ENCODE measurements around the gene DPYD. TPM values are rescaled to one million over a fixed set of nuclear protein-coding genes. Genes with fewer than 3 reads are reported as not detected.

Gene DPYD
- total RNA-seq, 1 donor from 2014 or later = 30.1 TPM

DNA sequence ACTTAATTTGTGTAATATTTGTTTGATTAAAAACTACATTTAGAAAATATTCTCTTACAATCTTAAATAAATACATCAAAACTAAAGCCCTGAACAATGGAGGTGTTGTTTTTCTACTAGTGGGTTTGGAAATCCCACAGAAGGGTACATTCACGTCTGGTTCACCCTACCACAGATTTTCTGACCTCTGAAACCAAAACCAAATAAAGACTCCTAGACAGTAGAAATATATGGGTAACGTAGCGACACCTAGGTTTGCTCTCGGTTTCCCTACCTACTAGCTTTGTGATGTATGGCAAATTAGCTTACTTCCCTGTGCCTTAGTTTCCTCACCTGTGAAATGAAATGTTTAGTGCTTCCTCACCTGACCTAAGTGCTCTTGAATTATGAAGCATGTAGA lies 312.6 kb downstream of the DPYD start:
- no peak for DNase-seq

DNA sequence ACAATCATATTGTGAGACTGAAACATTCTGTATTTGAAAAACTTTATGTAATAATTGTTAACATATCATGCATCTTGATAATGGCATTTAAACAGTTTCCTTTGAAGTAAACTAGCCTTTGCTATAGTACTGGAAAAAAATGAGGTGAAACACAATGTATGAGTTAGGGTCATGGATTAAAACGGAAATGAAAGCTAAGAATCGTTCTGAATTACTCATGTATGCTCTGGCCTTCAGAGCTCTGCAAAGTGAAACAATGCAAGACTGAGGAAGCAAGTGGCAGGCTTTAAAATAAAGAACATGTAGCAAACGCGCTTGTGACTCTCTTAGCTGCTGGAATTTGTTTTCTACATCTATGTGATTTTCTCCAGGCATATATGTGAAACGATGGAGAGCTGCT lies 317.1 kb downstream of the DPYD start:
- DNase-seq = peak; percentile 9

DNA sequence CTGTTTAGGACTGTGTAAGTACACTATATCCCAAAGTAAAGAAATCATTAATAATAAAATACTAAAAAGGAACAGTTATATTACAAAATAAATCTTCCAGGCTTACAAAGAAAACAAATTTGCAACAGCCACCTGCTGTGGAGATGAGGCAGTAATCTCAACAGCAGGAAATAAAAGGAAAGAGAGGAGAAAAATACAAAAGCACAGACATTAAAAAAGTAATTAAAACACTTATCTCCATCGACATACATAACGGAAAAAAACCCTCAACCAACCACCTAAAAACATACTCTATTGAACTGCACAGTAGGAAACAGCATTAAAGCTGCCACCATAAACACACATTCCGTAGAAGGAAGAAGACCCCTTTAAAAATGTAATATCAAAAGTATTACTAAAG lies 317.6 kb downstream of the DPYD start:
- DNase-seq = no peak

DNA sequence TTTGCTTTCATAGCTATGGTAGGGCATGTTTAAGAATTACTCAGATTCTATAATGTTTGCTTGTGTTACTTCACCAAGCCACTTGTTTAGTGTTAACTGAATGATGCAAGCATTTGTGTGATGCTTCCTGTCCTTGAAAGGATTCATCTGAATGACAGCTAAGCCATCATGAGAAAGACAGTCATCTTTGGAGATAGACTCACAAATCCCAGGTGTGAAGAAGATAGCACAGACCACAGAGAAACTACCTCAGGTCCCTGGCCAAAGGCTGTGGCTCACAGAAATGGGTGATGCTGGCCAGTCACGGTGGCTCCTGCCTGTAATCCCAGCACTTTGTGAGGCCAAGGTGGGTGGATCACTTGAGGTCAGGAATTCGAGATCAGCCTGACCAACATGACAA lies 321.4 kb downstream of the DPYD start:
- no peak for DNase-seq

DNA sequence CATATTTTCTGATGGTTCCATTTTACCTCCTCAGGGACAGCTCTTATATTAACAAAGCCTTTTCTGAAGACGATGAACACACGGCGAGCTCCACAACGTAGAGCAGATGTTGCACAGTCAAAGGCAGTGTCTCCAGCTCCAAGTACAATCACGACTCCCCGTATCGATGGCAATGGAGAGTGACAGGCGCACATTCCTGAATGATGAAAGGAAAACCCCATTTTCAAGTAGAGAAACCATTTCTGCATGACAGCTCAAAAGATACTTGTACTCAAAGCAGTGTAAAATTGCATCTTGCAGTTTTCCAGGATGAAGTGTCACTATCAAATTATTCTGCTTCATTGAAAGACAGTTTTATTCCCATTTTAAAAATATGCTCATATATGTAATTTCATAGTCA lies 327.6 kb downstream of the DPYD start:
- no peak for DNase-seq

DNA sequence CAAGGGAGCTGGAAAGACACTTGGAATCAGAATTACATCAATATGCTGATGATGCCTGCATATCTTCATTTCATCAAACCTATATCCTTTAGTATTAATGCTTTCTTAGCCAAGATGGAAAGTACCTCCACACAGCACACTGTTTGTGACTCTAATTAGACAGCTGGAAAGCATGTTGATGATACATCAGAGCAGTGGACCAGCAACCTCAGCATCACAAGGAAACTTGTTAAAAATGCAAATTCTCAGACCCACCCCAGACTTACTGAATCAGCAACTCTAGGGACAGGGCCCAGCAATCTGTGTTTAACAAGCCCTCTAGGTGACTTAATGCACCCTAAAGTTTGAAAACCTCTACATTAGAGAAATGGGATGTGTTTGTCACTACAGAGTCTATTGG lies 332.1 kb downstream of the DPYD start:
- no peak for DNase-seq

DNA sequence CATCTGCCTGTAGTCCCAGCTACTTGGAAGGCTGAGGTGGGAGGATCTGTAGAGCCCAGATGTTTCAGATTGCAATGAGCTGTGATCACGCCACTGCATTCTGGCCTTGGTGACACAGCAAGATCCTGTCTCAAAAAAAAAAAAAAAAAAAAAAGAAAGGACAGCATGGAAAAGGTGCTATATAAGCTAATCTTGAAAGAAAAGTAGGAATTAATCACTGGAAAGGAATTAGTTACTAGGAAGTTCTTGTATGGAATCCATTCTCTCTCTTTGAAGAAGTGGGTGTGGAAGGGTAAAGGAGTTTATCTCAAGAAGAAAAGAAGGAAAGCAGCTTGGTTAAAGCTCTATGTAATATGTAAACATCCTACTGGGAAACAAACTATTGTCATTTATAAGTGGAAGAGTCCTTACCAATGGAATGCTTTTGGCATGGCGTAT lies 339.2 kb downstream of the DPYD start:
- DNase-seq = no peak

DNA sequence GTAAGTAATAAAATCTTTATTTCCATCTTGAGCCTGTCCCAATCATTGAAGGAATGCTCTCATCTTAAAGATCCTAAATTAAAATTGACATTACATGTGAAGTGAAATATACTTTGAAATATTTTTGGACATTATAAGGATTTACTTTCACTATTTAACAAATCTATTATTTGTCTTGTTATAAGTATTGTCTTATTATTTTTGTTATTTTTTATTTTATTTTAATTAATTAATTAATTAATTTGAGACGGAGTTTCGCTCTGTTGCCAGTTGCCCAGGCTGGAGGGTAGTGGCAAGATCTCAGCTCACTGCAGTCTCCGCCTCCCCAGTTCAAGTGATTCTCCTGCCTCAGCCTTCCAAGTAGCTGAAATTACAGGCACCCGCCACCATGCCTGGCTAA lies 343.2 kb downstream of the DPYD start:
- no peak for DNase-seq

DNA sequence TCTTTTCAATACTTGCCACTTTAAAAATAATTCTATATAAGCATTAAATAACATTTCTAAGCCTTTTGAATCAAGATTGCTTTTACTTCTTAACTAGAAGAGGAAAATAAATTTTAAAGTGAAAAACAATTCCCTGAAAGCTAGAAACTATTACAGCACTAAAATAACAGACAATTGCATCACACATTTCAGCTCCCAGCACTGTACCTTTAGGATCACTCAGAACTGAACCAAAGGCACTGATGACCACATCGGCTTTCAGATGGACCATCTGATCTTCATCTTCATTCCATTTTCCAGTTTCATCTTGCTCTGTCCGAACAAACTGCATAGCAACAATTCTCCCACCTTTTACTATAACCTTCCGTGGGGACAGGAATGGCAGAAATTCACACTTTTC lies 347.3 kb downstream of the DPYD start:
- DNase-seq = no peak

DNA sequence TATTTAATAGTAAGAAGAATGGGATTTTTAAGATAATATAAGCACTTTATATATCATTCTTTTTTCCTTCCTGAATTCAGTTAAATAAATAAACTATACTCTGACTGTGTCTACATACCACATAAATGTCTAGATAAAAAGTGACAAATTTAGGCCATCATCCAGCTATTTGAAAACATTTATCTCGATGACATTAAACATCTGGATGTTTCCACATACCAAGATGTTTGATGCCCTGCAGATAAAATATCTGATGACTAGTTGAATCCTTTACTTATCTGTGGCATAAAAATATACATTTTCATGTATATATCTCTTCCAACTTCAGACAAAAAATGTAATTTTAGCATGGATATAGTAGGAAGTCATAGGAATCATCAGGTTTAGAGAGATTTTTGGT lies 348.3 kb downstream of the DPYD start:
- no peak for DNase-seq

DNA sequence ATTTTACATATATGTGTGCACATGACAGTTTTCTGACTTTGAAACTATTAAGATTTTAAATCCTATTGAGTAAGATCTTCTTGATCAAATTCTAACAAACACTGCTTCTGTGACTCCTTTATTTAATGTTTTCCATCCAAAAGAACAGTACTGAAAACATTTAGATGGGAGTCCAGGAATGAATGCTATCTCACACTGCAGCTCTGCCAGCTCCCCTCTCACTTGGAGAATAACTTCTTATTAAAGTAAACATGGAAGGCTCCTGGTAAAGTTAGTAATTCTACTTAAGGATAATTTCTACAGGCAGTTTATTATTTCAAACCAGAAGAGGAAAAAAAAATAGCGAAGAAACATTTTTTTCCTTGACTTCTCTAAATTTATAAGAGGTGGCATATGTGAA lies 349.1 kb downstream of the DPYD start:
- DNase-seq = no peak

DNA sequence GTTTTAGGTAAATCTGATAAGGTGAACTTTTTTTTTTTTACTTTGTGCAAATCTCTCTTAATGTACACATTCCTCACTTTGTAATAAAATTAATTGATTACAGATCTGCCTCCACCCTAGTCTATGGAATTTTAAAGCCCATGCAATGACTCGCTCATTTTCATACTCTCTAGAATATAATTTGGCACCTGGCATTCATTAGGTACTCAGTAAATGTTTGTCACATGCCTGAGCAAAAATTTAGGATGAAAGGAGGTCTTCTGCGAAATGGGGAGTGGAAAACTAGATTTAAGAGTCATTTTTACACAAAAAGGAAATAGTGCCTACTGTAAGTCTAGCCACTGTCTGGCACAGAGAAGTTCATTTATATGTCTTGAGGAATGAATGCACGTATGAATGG lies 350.1 kb downstream of the DPYD start:
- no peak for DNase-seq

DNA sequence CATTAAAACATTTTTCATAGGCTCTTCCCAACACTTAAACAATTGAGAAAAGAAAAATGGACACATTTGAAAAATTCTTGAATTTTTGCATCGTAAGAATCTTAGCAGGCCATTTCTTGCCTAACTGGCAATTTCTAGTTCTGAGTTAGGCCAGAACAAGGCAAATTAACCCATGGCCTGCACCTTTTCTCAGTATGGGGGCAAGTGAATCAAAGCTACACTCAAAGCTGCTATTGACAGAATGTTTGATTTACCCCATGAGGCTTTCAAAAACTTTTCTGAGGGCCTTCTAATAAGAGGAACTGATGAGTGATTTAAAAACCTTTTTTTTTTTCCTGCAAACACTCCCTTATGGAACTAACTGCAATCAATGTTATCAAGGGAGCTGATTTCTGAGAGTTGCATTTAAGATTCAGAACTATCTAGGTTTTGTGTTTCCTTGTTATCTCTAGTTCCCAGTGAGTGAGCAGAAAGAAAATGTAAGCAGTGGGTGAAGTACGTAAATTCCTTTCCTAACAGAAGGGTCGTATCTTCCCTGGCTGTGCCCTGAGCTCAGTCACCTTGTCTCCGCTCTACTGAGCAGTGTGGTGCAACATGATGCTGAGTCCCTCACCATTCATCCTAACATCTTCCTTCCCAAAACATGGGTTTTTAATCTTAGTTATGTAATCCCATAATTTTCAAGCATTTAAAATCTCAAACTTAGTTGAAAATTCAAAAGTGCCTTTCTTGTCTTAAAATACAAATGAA lies 353.7 kb downstream of the DPYD start:
- no peak for DNase-seq

DNA sequence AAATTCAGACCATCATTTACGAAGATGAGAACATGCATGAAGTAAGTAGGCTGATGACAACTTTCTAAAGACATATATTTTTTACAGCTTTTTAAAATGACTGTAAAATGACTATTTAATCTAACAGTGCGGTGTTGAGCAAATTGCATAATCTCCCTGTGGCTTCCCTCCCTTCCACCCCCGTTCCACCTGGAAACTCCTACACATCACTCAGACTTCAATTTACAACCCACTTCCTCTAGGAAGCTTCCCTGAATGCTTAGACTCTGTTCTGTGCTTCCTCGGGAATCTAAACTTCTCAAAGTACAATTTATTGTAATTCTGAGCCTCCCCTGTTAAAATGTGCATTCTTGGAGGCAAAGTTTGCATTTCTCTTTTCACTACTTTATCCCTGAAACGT lies 354.9 kb downstream of the DPYD start:
- DNase-seq = no peak

DNA sequence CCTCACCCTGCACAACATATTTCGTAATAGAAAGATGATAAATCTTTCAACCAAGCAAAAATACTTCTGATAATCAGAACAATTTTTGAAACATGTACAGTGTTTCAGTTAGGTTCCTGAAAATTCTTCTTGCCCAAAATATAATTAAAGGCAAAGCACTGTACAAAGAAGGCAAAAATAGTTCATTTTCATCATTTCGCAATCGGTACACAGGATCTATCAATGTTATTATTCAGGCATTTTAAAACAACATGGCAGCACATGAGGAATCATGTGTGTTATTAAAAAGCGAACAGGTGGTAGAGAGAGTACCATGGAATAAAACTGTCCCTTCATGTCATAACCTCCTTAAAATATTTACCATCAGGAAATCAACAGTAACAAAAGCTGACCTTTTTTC lies 356.9 kb downstream of the DPYD start:
- no peak for DNase-seq

DNA sequence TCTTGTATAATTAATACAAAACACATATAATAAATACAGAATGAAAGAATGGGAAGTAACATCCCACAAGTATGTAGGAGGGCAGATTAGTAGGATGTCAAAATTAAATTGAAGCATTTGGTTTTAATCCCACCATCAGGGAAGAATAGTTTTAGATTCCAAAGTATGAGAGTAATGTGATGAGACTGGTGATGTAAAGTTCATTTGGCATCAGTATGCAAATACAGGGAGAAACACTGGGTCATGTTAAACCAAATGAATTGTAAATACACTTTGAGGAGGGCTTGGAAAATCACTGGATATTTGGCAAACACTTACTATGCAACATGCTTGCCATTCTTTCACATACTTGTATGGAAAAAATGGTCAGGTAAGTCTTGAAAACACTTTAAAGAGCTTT lies 358.8 kb downstream of the DPYD start:
- DNase-seq = no peak

DNA sequence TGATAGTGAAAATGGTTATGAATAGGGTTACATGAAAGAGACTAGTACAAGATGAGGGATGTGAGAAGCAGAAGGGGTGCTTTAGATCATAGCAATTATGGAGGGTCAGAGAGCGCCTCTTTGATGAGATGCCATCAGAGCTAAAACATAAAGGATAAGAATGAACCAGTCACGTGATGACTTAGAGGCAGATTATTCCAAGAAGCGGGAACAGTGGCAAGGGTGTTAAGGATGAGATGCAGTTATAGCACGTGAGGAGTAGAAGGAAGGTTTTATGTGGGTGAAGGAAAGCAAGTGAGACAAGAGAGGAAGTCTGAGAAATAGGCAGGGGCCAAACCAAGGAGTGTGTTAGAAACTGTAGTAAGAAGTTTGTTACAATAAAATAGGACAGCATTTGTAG lies 360.1 kb downstream of the DPYD start:
- DNase-seq = no peak

DNA sequence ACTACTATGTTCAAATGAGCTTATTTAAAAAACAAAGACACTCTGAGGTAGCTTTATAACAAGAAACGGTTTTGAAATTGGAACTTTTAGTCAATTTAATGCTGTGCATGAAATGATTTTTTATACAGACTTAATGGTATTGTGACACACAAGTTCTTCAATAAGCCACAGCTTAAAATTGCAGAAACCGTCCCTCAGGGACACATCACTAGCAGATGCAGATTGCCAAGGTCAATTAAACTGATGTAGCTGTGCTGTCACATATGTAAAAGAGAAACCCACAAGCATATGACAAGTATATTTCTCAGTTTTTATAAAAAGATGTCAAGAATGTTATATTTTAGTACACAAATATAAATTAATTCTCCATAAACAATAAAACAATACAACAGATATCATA lies 366.9 kb downstream of the DPYD start:
- DNase-seq = no peak

DNA sequence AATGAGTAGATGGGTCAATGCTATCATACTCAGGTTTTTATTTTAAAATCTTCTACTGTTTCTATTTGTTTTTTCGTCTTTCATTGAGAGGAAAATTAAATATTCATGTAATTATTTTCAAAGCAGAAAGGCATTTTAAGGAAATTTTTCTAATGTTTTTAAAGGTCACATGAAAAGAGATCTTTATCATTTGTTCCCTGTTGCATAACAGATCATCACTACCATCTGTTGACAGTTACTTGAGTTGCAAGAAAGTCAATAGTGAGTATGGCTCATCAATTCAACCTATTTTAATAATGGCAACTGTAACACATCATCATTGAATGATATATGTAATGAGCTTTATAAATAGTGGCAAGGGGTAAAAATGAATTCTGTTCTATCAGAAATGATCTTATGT lies 369.7 kb downstream of the DPYD start:
- no peak for DNase-seq

DNA sequence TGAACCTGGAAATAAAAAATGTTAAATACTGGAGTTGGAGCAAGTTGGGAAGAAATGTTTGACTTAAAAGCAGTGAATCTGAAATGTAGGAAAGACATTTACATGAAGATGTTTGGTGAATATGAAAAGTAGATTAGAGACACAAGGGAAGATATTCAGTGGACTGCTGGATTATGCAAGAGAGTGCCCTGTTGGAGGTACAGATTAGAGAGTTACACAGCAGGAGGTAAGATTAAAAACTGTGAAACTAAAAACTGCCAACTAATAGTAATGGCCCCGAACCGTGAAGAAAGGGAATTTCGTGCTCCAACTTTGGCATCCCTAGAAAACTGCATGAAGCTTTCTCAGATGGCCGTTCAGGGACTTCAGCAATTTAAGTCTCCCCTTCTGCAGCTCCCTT lies 375.4 kb downstream of the DPYD start:
- no peak for DNase-seq

DNA sequence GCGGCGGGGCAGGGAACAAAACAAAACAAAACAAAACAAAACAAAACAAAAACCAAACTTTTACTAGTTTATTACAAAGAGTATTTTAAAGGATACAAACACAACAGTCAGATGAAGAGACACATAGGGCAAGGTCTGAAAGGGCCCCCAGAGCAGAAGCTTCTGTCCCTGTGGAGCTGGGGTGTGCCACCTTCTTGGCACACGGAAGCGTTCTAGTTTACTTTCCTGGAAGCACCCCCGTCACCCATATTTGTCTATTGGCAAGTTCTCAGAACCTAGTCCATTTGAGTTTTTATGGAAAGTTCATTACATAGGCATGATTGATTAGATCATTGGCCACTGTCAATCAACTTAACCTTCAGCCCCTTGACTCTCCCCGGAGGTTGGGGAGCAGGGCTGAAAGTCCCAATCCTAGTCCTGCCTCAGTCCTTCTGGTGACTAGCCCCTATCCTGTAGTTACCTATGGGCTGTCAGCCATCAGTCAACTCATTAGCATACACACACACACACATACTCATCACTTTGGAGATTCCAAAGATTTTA lies 380.4 kb downstream of the DPYD start:
- DNase-seq = no peak

DNA sequence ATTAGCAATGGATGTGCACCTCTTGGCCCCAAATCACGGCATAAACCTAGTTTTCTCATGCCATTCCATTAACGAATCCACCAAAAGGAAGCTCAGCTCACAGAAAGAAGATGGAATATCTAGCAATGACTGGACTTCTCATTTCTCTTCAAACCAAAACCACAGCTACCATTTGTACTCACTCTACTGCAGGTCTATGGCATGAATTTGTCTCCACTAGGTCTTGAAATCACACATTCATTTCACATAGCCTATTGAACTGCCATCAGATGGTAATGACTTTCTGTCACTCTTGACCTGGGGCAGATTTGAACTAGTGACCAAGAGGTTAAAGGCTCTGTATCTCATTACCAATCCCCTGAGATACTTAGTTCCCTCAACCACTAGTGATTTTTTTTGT lies 382.7 kb downstream of the DPYD start:
- DNase-seq = no peak

DNA sequence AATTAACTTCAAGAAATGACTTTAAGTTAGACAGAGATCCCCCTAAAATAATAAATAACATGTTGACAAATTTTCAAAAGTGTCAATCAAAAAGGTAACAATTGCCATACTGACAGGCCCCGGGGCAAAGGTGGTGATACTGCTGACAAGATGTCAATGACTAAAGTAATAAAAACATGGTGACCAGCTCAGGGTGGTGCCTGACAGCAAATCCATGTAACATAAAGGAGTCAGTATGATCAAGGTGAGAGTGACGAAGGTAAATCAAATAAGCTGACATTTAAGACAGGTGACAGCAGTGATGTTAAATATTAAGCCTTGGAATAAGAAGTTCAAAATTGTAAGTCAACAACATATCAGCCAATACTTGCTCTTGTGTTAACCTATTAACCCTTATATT lies 387.5 kb downstream of the DPYD start:
- no peak for DNase-seq

DNA sequence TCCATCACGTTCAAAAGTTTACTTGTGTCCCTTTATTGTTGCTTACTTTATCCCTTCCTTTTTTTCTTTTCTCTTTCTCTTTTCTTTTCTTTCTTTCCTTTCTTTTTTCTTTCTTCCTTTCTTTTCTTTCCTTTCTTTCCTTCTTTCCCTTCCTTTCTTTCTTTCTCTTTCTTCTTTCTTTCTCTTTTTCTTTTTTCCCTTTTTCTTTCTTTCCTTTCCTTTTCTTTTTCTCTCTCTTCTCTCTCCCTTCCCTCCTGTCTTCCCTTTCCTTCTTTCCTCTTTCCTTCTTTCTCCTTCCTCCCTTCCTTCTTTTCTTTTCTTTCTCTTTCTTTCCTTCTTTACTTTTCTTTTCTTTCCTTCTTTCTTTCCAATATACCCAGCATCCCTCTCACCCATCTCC lies 391.2 kb downstream of the DPYD start:
- no peak for DNase-seq

DNA sequence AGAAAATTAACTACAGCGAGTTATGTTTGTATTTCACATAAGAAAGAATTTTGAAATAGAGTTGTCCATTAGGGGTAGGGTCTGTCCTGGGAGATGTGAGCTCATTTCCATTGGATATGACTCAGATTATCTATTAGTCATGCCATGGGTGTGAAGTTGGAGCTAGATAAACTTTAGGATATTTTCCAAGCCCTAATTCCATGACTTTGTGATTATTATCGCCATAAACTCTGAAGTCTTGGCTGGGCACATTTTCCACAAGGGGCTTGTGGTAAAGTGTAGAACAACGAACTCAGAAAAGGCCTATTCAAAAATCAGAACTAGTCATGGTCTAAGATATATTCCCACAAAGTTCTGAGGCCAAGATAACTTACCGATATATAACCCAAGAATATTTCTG lies 396.6 kb downstream of the DPYD start:
- peak; percentile 10 for DNase-seq

All from tongue (tissue), 2 donors.